Measurements from ENCODE around the gene OPTN.
"Not testable (repeated sequence)": the region's sequence is repeated elsewhere in the genome, so short reads cannot be mapped to it uniquely, and the experiment has no call there.

Gene OPTN

GRCh38 chr10:13091801-13092200 is 8.2 kb upstream of the OPTN start:
- DNase-seq: no peak

DNA sequence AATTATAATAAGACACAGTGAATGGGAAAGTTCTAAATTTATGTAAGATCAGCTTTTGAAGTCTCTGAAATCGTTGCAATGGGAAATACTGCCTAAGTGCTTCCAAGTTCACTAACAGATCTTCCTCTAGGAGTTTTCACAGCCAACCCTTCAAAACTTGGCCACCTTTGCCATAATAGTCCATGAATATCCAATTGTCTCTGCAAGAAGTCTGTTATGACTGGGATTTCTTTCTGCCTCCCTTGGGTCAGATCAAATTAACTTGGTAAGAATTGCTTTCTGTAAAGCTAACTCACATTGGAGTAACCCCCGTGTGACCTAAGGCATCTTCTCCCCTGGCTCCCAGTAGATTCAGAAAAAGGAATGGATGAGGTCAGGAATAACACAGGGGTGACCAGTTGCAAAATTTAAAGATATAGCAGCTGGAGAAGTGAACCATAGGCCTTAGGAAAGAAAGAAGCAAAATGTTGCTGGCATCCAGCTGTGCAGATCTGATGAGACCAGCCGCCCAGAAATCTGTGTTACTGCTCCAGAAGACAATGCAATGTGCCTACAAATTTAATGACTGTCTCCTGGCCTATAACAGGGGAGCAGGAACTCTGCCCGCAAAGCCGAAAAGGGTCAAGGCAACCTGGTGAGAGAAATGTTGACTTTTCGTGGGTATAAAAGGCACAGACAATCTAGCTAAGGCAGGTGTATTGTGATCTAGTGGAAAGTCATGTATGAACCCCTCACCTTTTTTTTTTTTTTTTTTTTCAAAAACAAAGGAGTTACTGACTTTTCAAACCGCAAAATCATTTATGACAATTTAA is 7.5 kb upstream of the OPTN start:
- DNase-seq: no peak

GRCh38 chr10:13094082-13094481 is 5.9 kb upstream of the OPTN start:
- DNase-seq: not testable (repeated sequence)

DNA sequence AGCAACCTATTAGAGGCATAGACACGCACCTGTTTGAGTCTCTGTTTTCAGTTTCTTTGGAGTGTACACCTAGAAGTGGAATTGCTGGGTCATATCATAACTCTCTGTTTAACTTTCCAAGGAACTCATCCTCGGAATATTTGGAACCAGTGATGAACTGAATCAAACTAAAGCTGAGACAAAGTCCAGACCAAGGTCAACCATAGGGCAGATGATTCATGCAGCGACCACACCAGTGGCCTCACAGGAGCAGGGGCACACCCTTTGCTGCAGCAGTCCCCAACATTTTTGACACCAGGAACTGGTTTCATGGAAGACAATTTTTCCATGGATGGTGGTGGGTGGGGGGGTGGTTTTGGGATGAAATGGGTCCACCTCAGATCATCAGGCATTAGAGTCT is 4.9 kb upstream of the OPTN start:
- no peak for DNase-seq

DNA sequence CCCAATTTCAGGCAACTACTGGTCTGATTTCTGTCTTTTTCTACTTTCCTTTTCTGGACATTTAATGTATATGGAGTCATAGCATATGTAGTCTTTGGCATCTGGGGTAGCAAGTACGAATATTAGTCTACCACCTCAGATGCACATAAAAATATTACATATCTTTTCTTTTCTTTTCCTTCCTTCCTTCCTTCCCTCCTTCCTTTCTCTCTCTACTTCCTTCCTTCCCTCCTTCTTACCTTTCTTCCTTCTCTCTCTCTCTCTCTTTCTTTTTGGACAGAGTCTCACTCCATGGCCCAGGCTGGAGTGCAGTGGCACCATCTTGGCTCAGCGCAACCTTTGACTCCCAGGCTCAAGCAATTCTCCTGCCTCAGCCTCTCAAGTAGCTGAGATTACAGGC is 4.0 kb upstream of the OPTN start:
- no peak for DNase-seq

GRCh38 chr10:13099144-13099665 is 758 bp upstream of the OPTN start:
- DNase-seq: peak; percentile 23 to 36

DNA sequence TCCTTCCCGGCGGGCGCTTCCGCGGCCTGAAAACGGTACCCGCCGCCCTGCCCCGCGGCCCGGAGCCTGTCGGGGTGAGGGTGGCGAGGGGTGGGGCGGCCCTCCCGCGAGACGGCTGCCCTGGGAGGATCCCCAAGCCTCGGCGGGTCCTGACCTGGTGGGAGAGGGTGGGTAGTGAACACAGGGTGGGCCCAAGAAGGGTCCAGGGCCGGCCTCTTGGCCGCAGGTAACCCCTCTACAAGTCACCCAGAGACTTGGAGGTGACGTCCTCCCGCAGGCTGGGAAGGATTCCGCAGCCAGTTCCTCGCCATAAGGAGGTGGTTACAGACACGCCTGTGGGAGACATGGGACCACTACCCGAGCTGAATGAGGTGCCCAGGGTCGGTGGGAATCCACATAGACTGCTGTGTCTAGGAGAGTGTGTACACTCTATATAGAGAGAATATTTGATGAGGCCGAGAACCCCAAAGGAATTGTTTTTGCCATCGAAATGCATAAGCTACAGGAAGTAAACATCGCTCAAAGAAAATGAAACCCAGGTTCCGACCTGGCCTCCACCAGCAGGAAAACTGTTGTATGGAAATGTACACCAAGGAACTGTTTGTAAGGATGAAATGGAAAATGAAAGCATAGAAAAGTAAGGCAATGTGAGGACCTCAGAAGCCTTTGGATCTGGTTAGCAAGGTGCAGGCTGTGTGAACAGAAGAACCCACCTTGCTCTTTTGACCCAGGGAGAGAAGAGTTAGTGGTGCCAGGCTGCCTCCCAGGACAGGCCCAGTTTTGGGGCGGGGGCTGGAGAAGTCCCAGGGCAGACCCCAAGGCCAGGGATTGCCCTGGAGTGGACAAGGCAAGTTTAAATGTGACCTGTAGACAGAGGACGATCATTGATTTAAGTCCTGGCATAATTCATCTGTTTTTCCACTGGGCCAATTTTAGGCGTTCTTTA is 659 bp downstream of the OPTN start:
- peak in 1 of 2 donors; percentile 13 for DNase-seq

GRCh38 chr10:13102002-13102794 is 2.2 kb downstream of the OPTN start:
- DNase-seq: no peak

DNA sequence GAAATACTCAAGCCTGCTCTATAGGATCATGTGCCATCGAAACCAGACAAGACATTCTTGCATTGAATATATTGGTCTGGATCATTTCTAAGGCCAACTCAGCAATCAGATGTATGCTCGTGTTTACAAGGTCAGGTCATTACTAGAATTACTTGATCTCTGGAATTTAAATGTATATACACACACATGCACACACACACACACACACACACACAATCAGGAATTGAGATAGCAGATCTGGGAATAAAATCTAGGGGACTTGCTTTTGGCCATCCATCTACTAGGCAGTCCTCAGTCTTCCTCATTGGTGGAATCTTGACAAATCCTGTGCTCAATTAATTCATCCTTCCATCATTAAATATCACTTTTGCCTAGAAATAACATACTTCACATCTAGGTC is 3.6 kb downstream of the OPTN start:
- no peak for DNase-seq

DNA sequence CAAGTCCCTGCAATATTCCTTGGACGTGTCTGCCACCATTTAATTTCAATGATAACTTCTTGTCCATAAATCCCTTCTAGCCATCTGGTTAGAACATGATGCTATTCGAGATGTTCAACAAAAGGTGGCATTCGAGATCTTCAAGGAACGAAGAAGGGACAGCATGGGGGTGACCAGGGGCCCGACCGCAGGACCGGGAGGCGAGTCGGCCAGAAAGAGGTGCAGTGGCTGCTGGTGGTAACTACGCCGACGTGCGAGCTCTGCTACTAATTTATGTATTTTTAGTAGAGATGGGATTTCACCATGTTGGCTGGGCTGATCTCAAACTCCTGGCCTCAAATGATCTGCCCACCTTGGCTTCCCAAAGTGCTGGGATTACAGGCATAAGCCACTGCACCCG is 4.7 kb downstream of the OPTN start:
- no peak for DNase-seq

- no peak for DNase-seq
Observed at GRCh38 chr10:13105184-13105583, 5.2 kb downstream of the OPTN start.

DNA sequence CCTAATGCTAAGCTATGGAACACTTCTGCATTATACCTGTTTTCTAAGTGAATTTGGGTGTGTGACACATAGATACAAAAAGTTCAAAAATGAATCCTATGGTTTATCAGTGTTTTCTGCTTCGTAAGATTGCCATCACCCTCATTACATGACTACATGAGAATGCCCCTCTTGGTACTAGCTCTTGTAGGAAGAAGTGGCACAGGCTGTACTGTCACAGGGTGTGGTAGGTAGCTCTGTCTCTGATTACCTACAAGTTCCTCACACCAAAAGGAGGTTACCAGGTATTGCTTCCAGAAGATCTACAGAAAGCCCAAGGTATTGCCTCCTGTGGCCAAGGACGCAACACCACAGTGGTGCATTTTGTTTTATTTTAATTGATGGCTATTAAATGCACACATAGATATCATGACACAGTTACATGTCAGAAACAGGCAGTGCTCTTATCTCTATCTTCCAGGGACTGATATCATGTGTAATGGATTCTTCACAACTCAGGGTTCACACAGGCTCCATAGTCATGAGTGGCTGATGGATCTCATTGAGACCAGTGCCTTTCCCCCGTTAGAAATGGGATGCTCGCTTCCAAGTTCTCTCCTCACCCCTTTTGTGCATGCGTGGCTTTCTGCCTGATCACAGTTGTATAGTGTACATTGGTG is 6.6 kb downstream of the OPTN start:
- no peak for DNase-seq

DNA sequence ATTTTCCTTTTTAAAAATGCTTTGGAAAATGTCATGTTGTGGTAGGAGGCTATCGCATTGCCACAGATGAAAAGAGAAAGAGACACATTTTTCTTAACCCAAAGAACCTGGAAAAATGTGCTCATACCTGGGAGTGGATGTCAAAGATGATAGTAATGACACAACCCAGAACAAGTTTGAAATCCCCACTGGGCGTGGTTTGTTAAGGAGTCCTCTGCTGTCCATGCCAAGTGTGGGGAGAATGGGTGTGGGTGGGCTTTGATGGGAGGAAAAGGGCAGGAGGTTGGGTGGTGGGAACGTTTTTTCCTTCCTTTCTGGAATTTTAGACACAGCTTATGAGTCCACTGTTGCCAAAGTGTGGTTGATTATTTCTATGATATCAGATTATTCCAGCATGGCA is 10.9 kb downstream of the OPTN start:
- no peak for DNase-seq

- DNase-seq: no peak
Observed at GRCh38 chr10:13113544-13113943, 13.6 kb downstream of the OPTN start.

DNA sequence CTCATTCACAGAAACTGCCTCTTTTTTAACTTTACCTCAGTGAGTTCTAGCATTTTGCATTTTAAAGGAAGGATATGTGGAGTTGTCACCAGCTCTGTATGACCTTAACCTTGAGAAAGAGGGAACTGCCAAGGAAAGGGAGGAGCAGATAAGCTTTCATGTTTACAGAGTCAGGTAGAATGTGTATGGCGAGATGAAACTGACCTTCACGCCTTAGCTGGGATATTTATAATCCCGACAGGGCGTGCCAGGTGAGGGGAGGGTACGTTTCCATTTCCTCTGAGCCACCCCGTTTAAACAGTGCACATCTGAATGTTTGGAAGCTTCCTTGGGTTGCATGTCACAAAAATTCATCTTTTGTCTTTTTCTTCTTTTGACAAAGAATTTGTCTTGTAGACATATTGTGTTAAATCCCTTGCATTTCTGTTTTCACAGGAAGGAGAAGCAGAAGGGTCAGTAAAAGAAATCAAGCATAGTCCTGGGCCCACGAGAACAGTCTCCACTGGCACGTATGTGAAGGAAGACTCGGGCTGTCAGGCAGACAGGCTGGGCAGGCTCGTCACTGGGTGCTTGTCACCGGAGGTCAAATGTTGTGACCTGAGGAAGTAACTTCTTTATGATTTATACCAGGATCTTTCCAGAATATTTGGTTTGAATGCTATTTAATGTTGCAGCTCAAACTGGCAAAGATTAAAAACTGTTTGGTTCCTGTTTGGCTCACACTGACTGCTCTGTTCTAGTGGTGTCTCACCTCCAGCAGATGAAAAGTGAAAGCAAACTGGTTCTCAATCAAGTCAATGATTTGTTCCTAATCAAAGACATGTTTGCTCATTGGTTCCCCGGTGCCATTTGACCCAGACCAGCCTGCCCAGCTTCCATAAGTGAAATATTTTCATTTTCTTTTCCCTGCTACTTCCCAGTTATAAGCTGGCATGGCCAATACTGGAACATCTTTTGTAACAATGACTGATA is 16.2 kb downstream of the OPTN start:
- DNase-seq: no peak

GRCh38 chr10:13117841-13118783 is 18.1 kb downstream of the OPTN start:
- no peak for DNase-seq

DNA sequence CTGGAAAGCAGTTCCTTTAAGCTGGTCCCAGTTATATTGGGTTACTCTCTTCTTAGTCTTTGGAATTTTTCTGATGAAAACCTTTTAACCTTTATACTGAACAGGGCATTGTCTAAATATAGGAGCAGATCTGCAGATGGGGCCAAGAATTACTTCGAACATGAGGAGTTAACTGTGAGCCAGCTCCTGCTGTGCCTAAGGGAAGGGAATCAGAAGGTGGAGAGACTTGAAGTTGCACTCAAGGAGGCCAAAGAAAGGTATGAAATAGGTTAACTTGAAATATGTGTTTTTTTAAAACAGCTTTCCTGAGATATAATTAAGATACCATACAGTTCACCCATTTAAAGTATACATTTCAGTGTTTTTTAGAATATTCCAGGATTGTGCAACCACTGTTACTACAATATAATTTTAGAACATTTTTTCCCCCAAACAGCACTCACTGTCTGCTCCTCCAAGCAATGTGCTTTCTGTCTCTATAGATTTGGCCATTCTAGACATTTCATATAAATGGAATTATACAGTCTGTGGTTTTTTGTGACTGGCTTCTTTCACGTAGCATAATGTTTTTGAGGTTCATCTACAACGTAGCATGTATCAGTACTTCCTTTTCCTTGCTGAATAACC is 18.9 kb downstream of the OPTN start:
- no peak for DNase-seq

- DNase-seq: no peak
Observed at GRCh38 chr10:13120786-13121499, 21.0 kb downstream of the OPTN start.

- DNase-seq: no peak
Observed at GRCh38 chr10:13121500-13121854, 21.5 kb downstream of the OPTN start.
